Erythroblast (primary cell): ENCODE data around the gene EEF1A1.

ENCODE experiments used
- GATA1 ChIP-seq: IDR thresholded peaks from 2 replicates; pipeline ENCODE4 v1.6.1; 2011; ENCODE audit warnings: low read depth, mild to moderate bottlenecking, control low read depth, low read length, moderate library complexity
- POLR2A ChIP-seq: IDR thresholded peaks from 2 replicates; pipeline ENCODE4 v1.6.1; 2011; ENCODE audit warnings: mild to moderate bottlenecking, low read length

DNA sequence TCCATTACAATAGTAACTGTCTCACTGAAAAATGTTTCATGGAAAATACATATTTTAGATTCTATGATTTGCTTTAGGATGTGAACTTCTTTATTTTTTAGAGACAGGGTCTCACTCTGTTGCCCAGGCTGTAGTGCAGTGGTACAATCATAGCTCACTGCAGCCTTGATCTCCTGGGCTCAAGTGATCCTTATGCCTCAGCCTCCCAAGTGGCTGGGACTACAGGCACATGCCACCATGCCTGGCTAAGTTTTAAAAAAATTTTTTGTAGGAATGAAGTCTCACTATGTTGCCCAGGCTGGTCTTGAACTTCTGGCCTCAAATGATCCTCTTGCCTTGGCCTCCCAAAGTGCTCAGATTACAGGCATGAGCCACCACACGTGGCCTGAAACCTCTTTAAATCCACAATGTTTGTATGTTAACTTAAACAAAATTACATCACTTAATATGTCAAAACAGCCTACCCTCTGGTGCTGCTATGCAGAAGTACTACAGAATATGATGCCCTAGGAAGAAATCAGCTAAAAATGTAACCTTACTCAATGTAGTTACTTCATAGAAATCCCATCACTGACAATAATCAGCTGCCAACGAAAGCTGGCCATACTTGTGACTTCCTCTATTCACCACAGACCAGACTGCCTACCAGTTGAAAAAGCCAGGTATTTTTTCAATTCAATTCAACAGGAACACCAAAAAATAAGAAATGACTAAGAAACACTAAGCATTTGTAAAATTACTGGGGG is 17.6 kb downstream of the EEF1A1 start:
- no peak for TF ChIP-seq GATA1
- TF ChIP-seq POLR2A: no peak
